ENCODE results near the gene CPAMD8. TPM values are rescaled to one million over a fixed set of nuclear protein-coding genes. Genes with fewer than 3 reads are reported as not detected.

Gene CPAMD8
- total and polyA plus RNA-seq, 2 of the 8 experiments (the other 6 are each of a cell fraction or from before 2014, with no cell fraction given): 6.1 to 9.2 TPM

DNA sequence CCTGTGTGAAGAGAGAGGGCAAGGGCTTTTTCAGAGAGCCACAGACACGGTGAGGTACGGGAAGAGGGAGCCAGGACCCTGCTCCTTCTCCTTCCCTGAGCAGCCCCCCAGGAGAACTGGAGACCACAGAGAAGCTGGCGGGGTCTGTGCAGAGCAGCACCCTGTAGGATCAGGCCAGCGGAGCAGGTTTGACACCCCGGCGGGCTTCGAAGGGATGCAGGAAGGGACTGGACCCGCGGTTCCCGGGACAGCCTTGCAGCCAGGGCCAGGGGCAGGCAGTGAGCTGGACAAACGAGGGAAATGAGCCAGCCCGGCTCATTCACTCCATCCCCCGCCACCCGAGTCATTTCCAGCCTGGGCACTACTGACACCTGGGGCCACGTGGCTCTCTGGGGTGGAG, 22.2 kb downstream of the CPAMD8 start:
- POLR2A ChIA-PET (ENCODE audit: partially characterized antibody): interaction anchor here (0.6 kb wide), 1 partner anchor 448 kb away, joined by 3 read pairs; no protein-coding TSS in a partner anchor
- FAIRE-seq: no peak
- CTCF ChIA-PET (ENCODE audit: partially characterized antibody): interaction anchor here (0.9 to 2.8 kb wide), 7 partner anchors 10 to 98 kb away, joined by 3 to 8 read pairs (median 3); no protein-coding TSS in a partner anchor
- TF ChIP-seq PHF8 (conservative IDR thresholded peaks at IDR 0.05; ENCODE audit: low read depth, low read length): no peak
- TF ChIP-seq CTBP2 (IDR thresholded peaks at IDR 0.05; ENCODE audit: borderline replicate concordance, insufficient read depth, insufficient read length, low read length): no peak
- TF ChIP-seq CEBPB (IDR thresholded peaks at IDR 0.05; ENCODE audit: low read depth, low read length): no peak
- no peak for TF ChIP-seq CBX5 (IDR thresholded peaks at IDR 0.05; ENCODE audit: low read depth, low read length)
- no peak for TF ChIP-seq SP4 (IDR thresholded peaks at IDR 0.05; ENCODE audit: low read length)
- no peak for TF ChIP-seq POLR2A (IDR thresholded peaks at IDR 0.05; ENCODE audit: control extremely low read depth in 1 of 2, low read depth in 2 of 2, low read length in 2 of 2)
- no peak for TF ChIP-seq KDM4A (IDR thresholded peaks at IDR 0.05; ENCODE audit: low read depth, low read length, severe bottlenecking)
- TF ChIP-seq BRCA1 (IDR thresholded peaks at IDR 0.05; ENCODE audit: low read depth, low read length): no peak
- TF ChIP-seq, protein P1, sequence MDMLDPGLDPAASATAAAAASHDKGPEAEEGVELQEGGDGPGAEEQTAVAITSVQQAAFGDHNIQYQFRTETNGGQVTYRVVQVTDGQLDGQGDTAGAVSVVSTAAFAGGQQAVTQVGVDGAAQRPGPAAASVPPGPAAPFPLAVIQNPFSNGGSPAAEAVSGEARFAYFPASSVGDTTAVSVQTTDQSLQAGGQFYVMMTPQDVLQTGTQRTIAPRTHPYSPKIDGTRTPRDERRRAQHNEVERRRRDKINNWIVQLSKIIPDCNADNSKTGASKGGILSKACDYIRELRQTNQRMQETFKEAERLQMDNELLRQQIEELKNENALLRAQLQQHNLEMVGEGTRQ (IDR thresholded peaks at IDR 0.05; ENCODE audit: low read length): no peak
- no peak for TF ChIP-seq GABPA (IDR thresholded peaks at IDR 0.05; ENCODE audit: borderline replicate concordance, insufficient read depth, low read length)
- no peak for TF ChIP-seq BACH1 (IDR thresholded peaks at IDR 0.05; ENCODE audit: low read length)
- no peak for TF ChIP-seq SUZ12 (IDR thresholded peaks at IDR 0.05; ENCODE audit: low read length)
- TF ChIP-seq HDAC6 (IDR thresholded peaks at IDR 0.05; ENCODE audit: low read depth, low read length): no peak
- TF ChIP-seq TAF1 (IDR thresholded peaks at IDR 0.05; ENCODE audit: low read depth, low read length): no peak

More for the DNA sequence above, 22.2 kb downstream of the CPAMD8 start:
- Histone ChIP-seq H3K79me1 (ENCODE audit: low read depth, low read length) (no peaks in the 10 kb centered on the region), H2AFZ (ENCODE audit: low read length) (no peak overlapping the region), H2BK120ac (replicated peaks; ENCODE audit: low read depth, low read length) (no peak overlapping the region), H2BK20ac (ENCODE audit: low read length) (no peak overlapping the region), H3K23ac (ENCODE audit: insufficient read length) (no peak overlapping the region), H3K14ac (ENCODE audit: insufficient read length) (no peak overlapping the region), H3K4me1 (replicated peaks in 1 of 4; ENCODE audit: control insufficient read depth in 3 of 4, insufficient read depth in 4 of 4, low read length in 3 of 4) (peaks cover 0 to 10% (median 0%) of the 10 kb centered on the region in 4 experiments; a peak in 2 of 7 replicates), H3K27me3 (replicated peaks in 1 of 4; ENCODE audit: control insufficient read depth in 3 of 4, extremely low read depth in 1 of 4, insufficient read depth in 3 of 4, low read length in 3 of 4) (no peaks in the 10 kb centered on the region), H3K56ac (replicated peaks; ENCODE audit: insufficient read length, low read depth, low read length) (no peak overlapping the region), H2BK12ac (ENCODE audit: low read depth, low read length) (no peak overlapping the region), H4K8ac (ENCODE audit: extremely low read depth, insufficient read depth, low read length) (no peak overlapping the region; the same call in 1 of the 2 replicates), H2BK15ac (ENCODE audit: low read length) (no peak overlapping the region), H2AK5ac (ENCODE audit: low read depth, low read length) (no peak overlapping the region), H3K27ac (ENCODE audit: low read depth, low read length) (no peak overlapping the region), H3K18ac (ENCODE audit: extremely low read depth, low read length) (no peak overlapping the region), H4K20me1 (replicated peaks in 1 of 2; ENCODE audit: control insufficient read depth in 1 of 2, insufficient read depth in 2 of 2, low read length in 2 of 2) (peaks cover 0 to 2% of the 10 kb centered on the region in 2 experiments), H2BK5ac (ENCODE audit: low read depth, low read length) (no peak overlapping the region), H4K5ac (ENCODE audit: insufficient read length, low read depth, low read length) (no peak overlapping the region), H3K4ac (replicated peaks; ENCODE audit: insufficient read length, low read depth, low read length) (no peak overlapping the region), H4K91ac (replicated peaks; ENCODE audit: insufficient read length, low read length) (no peak overlapping the region), H3K4me2 (ENCODE audit: insufficient read depth in 1 of 2, low read depth in 2 of 2, low read length in 2 of 2) (no peak overlapping the region), H3K9ac (replicated peaks in 1 of 4; ENCODE audit: extremely low read depth in 1 of 4, low read depth in 3 of 4, low read length in 3 of 4) (no peak overlapping the region), H3K4me3 (ENCODE audit: extremely low read depth in 1 of 4, insufficient read depth in 2 of 4, low read depth in 3 of 4, low read length in 4 of 4) (no peak overlapping the region), H3K23me2 (ENCODE audit: low read depth, low read length) (no peaks in the 10 kb centered on the region; the same call in 1 of the 2 replicates), H3K79me2 (ENCODE audit: control insufficient read depth in 1 of 2, insufficient read depth in 2 of 2, low read length in 2 of 2) (no peaks in the 10 kb centered on the region), H3K9me3 (ENCODE audit: insufficient read depth in 2 of 2, low read depth in 1 of 2, low read length in 1 of 2) (no peaks in the 10 kb centered on the region), H3K36me3 (ENCODE audit: control insufficient read depth in 2 of 4, insufficient read depth in 4 of 4, low read length in 3 of 4) (no peaks in the 10 kb centered on the region; a peak in 1 of 8 replicates)
- DNase-seq (ENCODE audit: low read depth in 1 of 2, low spot score in 2 of 2): no peak
- WGBS, 2 experiments (ENCODE audit: extremely low coverage in 1 of 2, insufficient coverage in 1 of 2, insufficient read length in 1 of 2, insufficient replicate concordance in 2 of 2, low coverage in 1 of 2, low lambda C conversion rate in 2 of 2, missing lambda C conversion rate in 1 of 2): 91% methylated on average over 15 of the region's 15 CpGs; no CpG with 5 or more reads in 1 of the 2 experiments

Data from H1 (cell line).